Measurements from ENCODE around the gene EED. TPM values are rescaled to one million over a fixed set of nuclear protein-coding genes. Genes with fewer than 3 reads are reported as not detected.

EED gene
- total RNA-seq, 1 experiment from 2014 or later = 68.3 TPM

DNA sequence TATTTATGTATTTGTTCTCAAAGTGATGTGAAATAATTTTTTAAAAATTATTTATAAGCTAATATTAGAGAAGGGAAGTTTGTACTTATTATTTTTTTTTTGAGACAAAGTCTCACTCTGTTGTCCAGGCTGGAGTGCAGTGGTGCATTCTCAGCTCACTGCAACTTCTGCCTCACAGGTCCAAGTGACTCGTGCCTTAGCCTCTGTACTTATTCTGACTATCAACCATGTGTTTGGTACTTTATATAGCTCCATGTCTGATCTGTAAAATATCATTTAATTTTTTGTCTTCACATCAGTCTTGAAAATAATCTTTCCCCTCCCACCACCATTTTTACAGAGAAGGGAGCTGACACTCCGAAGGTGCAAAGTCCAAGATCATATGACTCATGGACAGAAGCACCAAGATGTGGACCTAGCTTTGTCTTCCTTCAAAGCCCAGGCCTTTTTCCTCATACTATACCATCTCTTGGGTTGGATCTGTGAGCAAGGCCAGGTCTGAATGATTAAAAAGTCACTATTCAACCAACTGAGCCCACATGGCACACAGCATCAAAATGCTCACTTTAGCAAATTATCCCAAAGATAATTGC lies 32.4 kb upstream of the EED start:
- H3K27me3 ChIP-seq (replicated peaks; ENCODE audit: control insufficient read depth, insufficient read depth, low read length) = no peaks in the 10 kb centered on the region
- CTCF ChIA-PET = interaction anchor here (1.1 kb wide), 1 partner anchor 19 kb away, joined by 4 read pairs; no protein-coding TSS in a partner anchor
- intact Hi-C loops (cut with micrococcal nuclease; ENCODE audit: unreplicated experiment) = no loop called here
- no peaks in the 10 kb centered on the region for H3K36me3 ChIP-seq (ENCODE audit: control insufficient read depth, insufficient read depth, low read length)
- Mint-ChIP-seq H3K27me3 (ENCODE audit: insufficient read depth, unreplicated experiment) (no peaks in the 10 kb centered on the region), H3K4me1 (ENCODE audit: low read depth, unreplicated experiment) (peaks cover 46% of the 10 kb centered on the region), H3K27ac (ENCODE audit: unreplicated experiment) (no peak overlapping the region), H3K36me3 (ENCODE audit: insufficient read depth, unreplicated experiment) (peaks cover 9% of the 10 kb centered on the region), H3K4me3 (ENCODE audit: unreplicated experiment) (no peak overlapping the region), H3K9me3 (ENCODE audit: unreplicated experiment) (no peaks in the 10 kb centered on the region)
- H3K4me1 ChIP-seq = peaks cover 38% of the 10 kb centered on the region
- H3K9me3 ChIP-seq = no peaks in the 10 kb centered on the region
- POLR2A ChIA-PET = no interaction called here
- no peak for DNase-seq
- no peak overlapping the region for H3K4me3 ChIP-seq (ENCODE audit: low read depth, low read length)
- BruUV-seq (replicated peaks) = no TSS peak
- TF ChIP-seq, protein P1, sequence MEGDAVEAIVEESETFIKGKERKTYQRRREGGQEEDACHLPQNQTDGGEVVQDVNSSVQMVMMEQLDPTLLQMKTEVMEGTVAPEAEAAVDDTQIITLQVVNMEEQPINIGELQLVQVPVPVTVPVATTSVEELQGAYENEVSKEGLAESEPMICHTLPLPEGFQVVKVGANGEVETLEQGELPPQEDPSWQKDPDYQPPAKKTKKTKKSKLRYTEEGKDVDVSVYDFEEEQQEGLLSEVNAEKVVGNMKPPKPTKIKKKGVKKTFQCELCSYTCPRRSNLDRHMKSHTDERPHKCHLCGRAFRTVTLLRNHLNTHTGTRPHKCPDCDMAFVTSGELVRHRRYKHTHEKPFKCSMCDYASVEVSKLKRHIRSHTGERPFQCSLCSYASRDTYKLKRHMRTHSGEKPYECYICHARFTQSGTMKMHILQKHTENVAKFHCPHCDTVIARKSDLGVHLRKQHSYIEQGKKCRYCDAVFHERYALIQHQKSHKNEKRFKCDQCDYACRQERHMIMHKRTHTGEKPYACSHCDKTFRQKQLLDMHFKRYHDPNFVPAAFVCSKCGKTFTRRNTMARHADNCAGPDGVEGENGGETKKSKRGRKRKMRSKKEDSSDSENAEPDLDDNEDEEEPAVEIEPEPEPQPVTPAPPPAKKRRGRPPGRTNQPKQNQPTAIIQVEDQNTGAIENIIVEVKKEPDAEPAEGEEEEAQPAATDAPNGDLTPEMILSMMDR (IDR thresholded peaks at IDR 0.05; ENCODE audit: insufficient read depth in 1 of 2, low read depth in 1 of 2, low read length in 1 of 2, severe bottlenecking in 1 of 2, unreplicated experiment in 1 of 2) = no peak

DNA sequence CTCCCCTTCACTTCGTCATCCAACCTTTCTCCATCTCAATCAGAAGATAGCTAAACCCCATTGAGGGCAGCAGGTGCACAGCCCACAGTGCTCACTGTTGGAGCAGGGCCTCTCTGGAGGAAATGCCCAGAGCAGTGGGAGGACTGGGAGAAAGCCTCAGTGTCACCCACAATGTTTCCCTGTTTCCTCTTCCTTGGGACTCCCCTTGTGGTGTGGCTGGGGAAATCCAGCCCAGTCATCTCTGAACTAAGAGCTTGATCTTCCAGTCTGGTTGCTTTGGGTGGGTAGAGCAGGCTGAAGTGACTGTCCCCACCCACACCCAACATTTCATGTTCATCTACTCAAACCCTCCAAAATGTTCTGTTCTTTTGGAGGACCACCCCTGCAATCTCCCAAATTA lies 29.8 kb upstream of the EED start:
- Mint-ChIP-seq H3K9me3 (ENCODE audit: unreplicated experiment) (no peaks in the 10 kb centered on the region), H3K27me3 (ENCODE audit: insufficient read depth, unreplicated experiment) (no peaks in the 10 kb centered on the region), H3K4me3 (ENCODE audit: unreplicated experiment) (no peak overlapping the region), H3K27ac (ENCODE audit: unreplicated experiment) (peak overlapping the region; percentile 2), H3K36me3 (ENCODE audit: insufficient read depth, unreplicated experiment) (no peaks in the 10 kb centered on the region), H3K4me1 (ENCODE audit: low read depth, unreplicated experiment) (peaks cover 42% of the 10 kb centered on the region)
- TF ChIP-seq, protein P1 (IDR thresholded peaks at IDR 0.05; ENCODE audit: insufficient read depth in 1 of 2, low read depth in 1 of 2, low read length in 1 of 2, severe bottlenecking in 1 of 2, unreplicated experiment in 1 of 2) = peak; percentile 14 to 18
- intact Hi-C loops (cut with micrococcal nuclease; ENCODE audit: unreplicated experiment) = no loop called here
- Histone ChIP-seq H3K4me1 (peaks cover 26% of the 10 kb centered on the region), H3K27me3 (replicated peaks; ENCODE audit: control insufficient read depth, insufficient read depth, low read length) (no peaks in the 10 kb centered on the region), H3K36me3 (ENCODE audit: control insufficient read depth, insufficient read depth, low read length) (no peaks in the 10 kb centered on the region), H3K9me3 (no peaks in the 10 kb centered on the region), H3K4me3 (ENCODE audit: low read depth, low read length) (no peak overlapping the region)
- BruUV-seq (replicated peaks) = no TSS peak
- no peak for DNase-seq
- POLR2A ChIA-PET = no interaction called here
- CTCF ChIA-PET = interaction anchor here (0.6 to 1.4 kb wide), 2 partner anchors 46 to 146 kb away, joined by 3 read pairs; partner anchors contain the start of gene PICALM

DNA sequence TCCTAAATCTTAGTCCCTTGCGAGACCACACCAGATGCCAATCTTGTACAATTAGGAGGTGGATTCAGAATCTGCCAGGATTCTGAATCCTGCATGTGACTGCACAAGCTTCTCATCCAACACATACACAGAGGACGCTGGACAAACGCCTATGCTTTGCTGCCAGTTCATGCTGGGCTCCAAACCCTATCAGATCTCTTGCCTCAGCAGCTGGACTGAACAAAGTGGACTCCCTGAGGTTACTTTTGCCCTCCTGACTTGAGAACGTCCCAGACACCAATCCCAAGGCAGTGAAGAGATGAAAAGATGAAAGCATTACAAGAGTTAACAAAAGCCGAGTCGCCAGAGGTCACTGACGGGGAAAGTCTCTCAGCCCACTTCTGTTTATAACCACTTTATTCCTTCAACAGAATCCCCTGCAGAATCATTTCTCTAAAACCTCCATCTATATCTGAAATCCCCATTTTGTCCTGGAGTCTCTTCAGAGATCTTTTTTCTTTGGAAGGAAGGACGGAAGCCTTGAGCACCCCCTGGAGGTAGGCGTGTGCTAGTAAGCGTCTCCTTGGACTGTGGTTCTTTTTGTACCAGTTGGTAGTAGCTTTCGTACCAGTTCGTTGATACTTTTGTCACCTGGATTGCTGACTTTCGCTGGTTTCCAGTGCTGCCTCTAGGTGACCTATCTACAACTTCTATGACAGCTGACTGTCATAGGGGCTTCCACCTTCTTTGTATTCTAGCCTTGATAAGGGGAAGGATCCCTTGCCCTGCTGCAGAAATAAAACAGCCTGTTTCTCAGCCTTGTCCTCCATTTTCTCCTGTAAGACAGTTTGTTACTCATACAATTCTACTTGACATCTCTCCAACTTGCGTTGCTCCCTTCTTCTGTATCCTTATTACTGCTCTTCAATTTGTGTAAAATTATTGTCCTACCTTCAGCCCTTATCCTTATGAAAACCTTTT lies 26.1 kb upstream of the EED start:
- no peaks in the 10 kb centered on the region for H3K36me3 Mint-ChIP-seq (ENCODE audit: insufficient read depth, unreplicated experiment)
- no peaks in the 10 kb centered on the region for H3K9me3 Mint-ChIP-seq (ENCODE audit: unreplicated experiment)
- Histone ChIP-seq H3K4me3 (ENCODE audit: low read depth, low read length) (no peak overlapping the region), H3K4me1 (peaks cover 12% of the 10 kb centered on the region), H3K9me3 (no peaks in the 10 kb centered on the region), H3K27me3 (replicated peaks; ENCODE audit: control insufficient read depth, insufficient read depth, low read length) (no peaks in the 10 kb centered on the region), H3K36me3 (ENCODE audit: control insufficient read depth, insufficient read depth, low read length) (no peaks in the 10 kb centered on the region)
- ChIA-PET CTCF (interaction anchor here (0.6 to 1.7 kb wide), 13 partner anchors 12 to 364 kb away, joined by 3 to 9 read pairs (median 4); partner anchors contain the start of genes CCDC83 and EED), POLR2A (interaction anchor here (1.0 kb wide), 1 partner anchor 149 kb away, joined by 5 read pairs; the partner anchor contains the start of gene PICALM)
- H3K27me3 Mint-ChIP-seq (ENCODE audit: insufficient read depth, unreplicated experiment) = no peaks in the 10 kb centered on the region
- peak overlapping the region; percentile 15 for H3K4me3 Mint-ChIP-seq (ENCODE audit: unreplicated experiment)
- TF ChIP-seq, protein P1 (IDR thresholded peaks at IDR 0.05; ENCODE audit: insufficient read depth in 1 of 2, low read depth in 1 of 2, low read length in 1 of 2, severe bottlenecking in 1 of 2, unreplicated experiment in 1 of 2) = peak; percentile 98
- no TSS peak for BruUV-seq (replicated peaks)
- intact Hi-C loops (cut with micrococcal nuclease; ENCODE audit: unreplicated experiment) = loop anchor here (1.0 to 2.0 kb wide), 8 partner anchors 22 to 363 kb away; partner anchors contain the start of genes CCDC83 and EED
- H3K27ac Mint-ChIP-seq (ENCODE audit: unreplicated experiment) = peak overlapping the region; percentile 25
- peak; percentile 74 to 88 for DNase-seq
- H3K4me1 Mint-ChIP-seq (ENCODE audit: low read depth, unreplicated experiment) = peaks cover 22% of the 10 kb centered on the region
